GM19023 (cell line): Measurements from ENCODE around the gene YKT6.

Experiments used
- ATAC-seq: cut with Tn5 transposase; IDR thresholded peaks from one replicate; pipeline ENCODE4 v1.9.1; 2021; ENCODE audit warnings: mild to moderate bottlenecking, moderate library complexity; ENCODE audit not compliant: unreplicated experiment

The YKT6 gene

GRCh38 chr7:44231088-44231487, 30.3 kb downstream of the YKT6 start:
- no peak for ATAC-seq

DNA sequence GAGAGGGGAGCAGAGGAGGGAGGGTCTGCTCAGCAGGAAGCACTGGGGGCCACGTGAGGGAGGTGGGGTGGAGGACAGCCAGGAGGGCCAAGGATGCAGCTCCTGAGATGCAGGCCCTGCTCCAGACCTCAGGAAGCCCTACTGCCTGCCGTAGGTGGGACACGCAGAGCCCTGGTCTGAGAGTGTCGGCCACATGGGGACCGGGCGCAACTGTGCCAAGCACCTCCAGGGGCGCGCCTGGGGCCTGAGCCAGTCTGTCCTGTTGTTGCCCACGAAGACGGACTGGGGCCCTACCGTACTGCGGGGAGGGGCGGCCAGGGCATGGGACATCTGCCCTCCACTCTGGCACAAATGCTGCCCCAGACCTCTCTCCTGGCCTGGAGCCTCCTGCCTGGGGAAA, 31.6 kb downstream of the YKT6 start:
- ATAC-seq: no peak

DNA sequence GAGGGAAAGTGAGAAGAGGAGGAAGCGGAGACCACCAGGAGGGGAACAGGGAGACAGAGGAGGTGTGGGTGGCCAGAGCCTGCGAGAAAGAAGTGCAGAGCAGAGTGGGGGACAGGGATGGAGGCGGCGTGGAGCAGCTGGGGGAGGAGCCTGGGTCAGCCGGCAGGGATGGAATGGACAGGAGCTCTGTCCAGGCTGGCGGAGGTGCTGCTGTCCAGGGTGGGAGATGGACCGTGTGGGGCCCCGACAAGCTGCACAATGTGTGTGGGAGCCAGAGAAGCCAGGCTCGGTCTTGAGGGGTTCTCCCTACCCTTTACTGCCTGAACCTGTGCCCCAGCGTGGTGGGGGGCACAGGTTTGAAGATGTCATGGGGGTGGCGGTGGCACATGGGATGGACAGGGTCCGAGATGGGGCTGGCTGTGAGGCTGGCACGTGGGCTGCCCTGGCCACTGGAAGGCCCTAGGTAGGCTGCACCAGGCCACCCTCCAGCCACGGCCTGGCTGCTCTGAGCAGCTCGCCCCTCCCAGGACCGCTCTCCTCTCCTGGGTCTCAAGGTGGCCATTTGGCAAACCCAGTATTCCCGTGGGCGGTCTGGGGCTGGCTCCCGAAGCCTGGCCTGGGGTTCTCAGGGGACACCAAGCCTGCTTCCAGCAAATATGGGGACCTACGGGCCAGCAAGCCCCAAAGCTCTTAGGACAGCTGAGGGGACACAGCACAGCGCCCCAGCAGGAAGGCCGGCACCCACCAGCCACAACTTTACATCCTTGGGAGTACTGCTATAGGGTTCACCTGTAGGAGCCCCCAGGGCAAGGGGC, 32.3 kb downstream of the YKT6 start:
- no peak for ATAC-seq

- ATAC-seq: no peak
Observed at GRCh38 chr7:44235066-44235465, 34.3 kb downstream of the YKT6 start.

DNA sequence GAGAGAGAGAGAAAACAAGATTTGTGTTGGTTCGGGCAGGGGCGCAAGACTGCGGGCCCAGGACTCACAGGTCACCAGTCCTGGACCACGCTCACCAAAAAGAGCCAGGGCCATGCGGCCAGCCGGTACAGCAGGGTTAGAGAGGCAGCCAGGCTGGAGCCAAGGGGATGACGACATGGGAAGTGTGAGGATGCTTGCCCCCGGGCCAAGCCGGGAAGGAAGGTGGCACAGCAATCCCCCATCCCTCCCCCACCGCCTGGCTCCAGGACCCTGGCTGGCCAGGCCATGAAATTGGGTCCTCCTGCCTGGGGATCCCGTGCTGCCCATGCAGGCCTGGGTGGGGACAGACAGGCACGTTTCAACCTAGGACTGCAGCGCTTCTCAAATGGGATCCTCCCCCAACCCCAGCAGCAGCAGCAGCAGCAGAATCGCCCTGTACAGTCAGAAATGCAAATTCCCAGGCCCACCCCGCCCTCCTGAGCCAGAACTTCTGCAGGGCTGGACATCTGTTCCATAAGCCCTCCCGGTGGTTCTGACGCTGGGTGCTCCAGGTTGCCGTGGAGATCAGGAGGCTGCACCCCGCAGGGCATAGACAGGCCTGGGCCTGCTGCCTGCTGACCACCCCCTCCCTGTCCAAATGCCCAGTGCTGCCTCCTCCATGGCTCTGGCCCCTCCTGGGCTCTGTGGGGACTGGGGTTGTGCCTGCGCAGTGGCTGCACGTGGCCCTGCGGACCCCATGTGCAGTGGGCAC, 35.0 kb downstream of the YKT6 start:
- no peak for ATAC-seq

GRCh38 chr7:44236333-44236728, 35.6 kb downstream of the YKT6 start:
- no peak for ATAC-seq

DNA sequence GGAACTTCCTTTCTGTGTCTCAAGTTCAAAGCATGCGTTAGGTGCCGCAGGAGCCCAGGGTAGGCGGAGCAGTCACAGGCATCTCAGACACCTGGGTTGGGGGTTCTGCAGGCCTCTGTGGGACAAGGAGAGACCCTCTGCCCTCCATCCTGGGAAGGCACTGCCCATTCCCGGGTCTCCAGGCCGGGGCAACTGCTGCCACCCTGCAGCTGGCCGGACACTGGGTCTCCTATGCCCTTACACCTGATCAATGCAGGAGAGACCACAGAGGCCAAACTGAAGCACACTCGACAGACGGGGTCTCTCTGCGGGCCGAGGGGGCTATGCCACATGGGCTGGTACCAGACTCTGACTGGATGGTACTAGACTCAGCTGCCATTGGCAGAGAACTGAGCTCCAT, 36.9 kb downstream of the YKT6 start:
- ATAC-seq: no peak

DNA sequence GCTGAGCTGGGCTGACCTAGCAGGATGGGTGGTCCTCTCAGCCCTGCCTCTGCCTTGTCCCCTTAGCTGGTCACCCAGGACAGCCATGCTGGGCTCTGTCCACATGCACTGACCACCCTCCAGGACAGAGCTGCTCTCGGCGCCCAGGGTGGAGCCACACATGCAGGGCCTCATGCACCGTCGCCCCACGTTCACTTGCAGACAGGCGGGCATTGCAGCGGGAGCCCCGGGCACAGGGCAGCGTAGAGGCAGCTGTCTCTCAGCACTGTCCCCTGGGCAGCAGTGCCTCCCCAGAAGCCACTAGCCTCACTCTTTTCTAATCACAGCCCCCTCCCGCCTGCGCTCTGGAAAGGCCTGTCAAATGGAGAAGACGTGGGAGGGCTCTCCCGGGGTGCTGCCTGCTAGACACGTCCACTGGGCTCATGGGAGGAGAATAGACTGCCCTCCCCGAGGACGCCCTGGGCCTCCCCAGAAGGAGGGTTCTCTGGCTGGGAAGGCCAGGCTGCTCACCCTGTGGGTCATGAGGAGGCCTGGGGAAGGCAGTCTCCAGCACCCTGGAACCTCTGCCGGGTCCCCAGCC, 37.4 kb downstream of the YKT6 start:
- no peak for ATAC-seq

- no peak for ATAC-seq
Observed at GRCh38 chr7:44239361-44239760, 38.6 kb downstream of the YKT6 start.

- ATAC-seq: no peak
Observed at GRCh38 chr7:44240376-44240775, 39.6 kb downstream of the YKT6 start.

DNA sequence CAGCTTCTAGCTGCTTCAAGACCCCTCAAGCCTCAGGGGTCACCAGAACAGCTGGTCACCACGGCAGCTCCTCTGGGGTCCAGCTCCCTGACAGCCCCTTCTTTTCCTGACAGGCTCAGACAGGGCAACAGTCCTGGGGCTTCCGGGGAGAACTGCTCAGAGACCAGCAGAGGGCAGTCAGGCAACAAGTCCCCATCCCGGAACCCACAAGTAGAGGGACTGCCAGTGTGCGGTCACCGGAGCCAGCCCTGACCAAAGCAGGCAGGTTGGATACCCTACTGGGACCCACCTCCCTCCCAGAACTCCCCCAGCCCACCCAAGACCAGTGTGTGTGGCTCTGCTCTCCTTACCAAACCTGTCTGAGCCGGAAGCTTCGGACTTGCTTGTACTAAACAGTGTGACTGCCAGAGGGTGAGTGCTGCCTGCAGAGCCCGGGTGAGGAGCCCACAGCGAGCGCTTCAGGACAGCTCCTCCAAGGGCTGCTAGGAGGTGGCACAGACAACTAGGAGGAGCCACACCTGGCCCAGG, 40.3 kb downstream of the YKT6 start:
- peak; percentile 67 for ATAC-seq

DNA sequence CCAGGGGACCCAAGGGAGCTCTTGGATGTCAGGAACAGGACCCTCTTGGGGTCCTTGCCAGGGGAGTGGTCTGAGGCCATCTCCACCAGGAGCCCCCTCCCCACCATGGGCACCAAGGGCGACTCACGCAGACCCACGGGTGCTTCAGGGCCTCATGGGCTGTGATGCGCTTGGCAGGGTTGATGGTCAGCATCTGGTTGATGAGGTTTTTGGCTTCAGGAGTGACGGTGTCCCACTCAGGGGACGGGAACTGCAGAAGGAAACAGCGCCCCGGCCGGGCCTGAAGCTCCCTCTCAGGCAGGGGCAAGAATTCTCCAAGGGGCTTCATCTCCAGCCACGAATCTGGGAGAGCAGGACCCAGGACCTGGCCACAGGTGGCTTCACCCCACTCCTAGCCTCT, 41.3 kb downstream of the YKT6 start:
- ATAC-seq: no peak

DNA sequence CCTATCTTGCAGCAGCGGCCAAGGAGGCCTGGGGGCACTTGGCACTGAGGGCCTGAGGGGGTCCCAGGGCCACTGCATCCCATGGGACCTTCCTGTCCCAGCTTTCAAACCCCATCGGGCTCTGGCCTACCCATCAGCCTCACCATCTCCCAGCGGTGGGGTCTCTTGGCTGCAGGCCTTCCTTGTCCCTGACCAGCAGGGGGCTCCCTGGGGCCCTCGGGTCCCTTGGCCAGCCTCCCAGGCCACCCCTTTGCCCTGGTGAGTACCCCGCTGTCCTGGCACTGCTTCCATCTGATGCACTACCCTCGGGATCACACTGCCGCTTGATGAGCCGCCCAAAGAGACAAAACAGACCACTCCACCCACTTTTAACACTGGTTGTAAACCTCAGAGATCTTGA, 43.5 kb downstream of the YKT6 start:
- no peak for ATAC-seq

- ATAC-seq: no peak
Observed at GRCh38 chr7:44246396-44247113, 45.8 kb downstream of the YKT6 start.

DNA sequence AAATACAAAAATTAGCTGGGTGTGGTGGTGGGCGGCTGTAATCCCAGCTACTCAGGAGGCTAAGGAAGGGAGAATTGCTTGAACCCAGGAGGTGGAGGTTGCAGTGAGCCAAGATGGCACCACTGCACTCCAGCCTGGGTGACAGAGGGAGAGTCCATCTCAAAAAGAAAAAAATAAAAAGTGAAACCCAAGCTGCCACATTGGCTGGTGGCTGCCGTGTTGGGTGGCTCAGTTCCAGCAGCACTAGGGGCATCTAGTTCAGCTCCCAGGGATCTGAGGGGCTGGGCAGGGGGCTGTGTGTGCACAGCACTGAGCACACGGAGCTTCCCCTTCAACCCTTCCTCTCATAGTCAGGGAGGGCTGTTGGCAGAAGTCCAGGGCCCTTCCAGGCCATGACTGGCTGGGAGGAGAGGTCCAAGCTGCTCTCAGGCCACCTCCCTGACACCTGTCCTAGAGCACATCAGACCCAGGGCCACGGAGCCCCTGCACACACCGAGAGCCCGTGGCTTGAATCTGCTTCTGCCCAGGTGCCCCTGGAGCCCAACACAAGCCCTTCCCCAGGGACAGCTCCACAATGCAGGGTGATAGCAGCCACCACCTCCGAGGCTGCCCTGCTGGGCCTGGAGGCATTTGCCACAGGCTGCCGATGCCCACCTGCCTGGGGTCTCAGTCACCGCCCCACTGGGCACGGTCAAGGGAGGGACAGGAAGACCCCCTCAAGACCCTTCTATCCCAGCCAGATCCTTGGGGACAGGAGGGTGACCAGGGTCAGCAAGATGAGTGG, 47.3 kb downstream of the YKT6 start:
- ATAC-seq: no peak

- no peak for ATAC-seq
Observed at GRCh38 chr7:44249639-44250234, 49.0 kb downstream of the YKT6 start.

DNA sequence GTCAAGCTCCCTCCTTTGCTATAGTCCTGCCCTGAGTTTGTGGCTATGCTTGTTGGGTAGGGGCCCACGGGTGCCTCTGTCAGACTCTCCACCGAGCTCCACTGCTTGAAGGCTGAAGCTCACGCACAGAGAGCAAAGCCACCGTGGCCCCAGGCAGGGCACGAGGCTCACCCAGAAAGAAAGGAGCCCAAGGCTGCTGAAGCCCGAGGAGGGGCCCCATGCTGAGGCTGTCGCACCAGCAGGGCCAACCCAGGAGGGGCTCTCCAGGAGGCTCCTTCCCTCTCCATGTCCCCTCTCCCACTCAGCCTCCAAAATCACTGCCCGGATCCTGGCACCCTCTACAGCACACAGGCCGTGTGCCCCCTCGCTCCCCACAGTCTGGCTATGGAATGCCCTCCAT, 50.5 kb downstream of the YKT6 start:
- no peak for ATAC-seq

GRCh38 chr7:44251881-44252280, 51.1 kb downstream of the YKT6 start:
- ATAC-seq: no peak

- no peak for ATAC-seq
Observed at GRCh38 chr7:44256459-44256858, 55.7 kb downstream of the YKT6 start.

GRCh38 chr7:44257213-44257612, 56.4 kb downstream of the YKT6 start:
- no peak for ATAC-seq
